Astrocyte (in vitro differentiated cells and primary cell): ENCODE measurements around the gene SRCIN1. TPM values are rescaled to one million over a fixed set of nuclear protein-coding genes. Genes with fewer than 3 reads are reported as not detected.

ENCODE experiments used
- DNase-seq: peaks from one replicate; pipeline ENCODE4 v3.0.0-alpha.2; 2010; ENCODE audit warnings: low read depth
- FAIRE-seq: peaks from 2 replicates; lab custom pipeline; 2011; peaks lifted over from hg19 to GRCh38; lab: Jason Lieb, UNC
- H2AFZ ChIP-seq: 2 replicates; pipeline ENCODE4 v1.6.0; 2012; ENCODE audit warnings: low read depth, low read length, inconsistent platforms
- H3K27ac ChIP-seq: 2 replicates; pipeline ENCODE4 v1.5.1; 2011; ENCODE audit warnings: low read depth, low read length, inconsistent platforms
- H3K27me3 ChIP-seq: 2 replicates; pipeline ENCODE4 v1.6.0; 2011; ENCODE audit warnings: low read length, inconsistent platforms; ENCODE audit not compliant: insufficient read depth
- H3K36me3 ChIP-seq: 2 replicates; pipeline ENCODE4 v1.5.1; 2011; ENCODE audit warnings: low read length, inconsistent platforms; ENCODE audit not compliant: insufficient read depth
- H3K4me1 ChIP-seq: 2 replicates; pipeline ENCODE4 v1.5.1; 2011; ENCODE audit warnings: low read length, inconsistent platforms; ENCODE audit not compliant: insufficient read depth
- H3K4me2 ChIP-seq: 2 replicates; pipeline ENCODE4 v1.6.0; 2012; ENCODE audit warnings: low read length, inconsistent platforms
- H3K4me3 ChIP-seq: 2 replicates; pipeline ENCODE4 v1.5.1; 2011; ENCODE audit warnings: low read depth, mild to moderate bottlenecking, low read length, inconsistent platforms; ENCODE audit not compliant: insufficient read depth
- H3K79me2 ChIP-seq: 2 replicates; pipeline ENCODE4 v1.6.0; 2012; ENCODE audit warnings: mild to moderate bottlenecking, low read length, inconsistent platforms; ENCODE audit not compliant: insufficient read depth
- H3K9ac ChIP-seq: 2 replicates; pipeline ENCODE4 v1.6.0; 2012; ENCODE audit warnings: mild to moderate bottlenecking, low read length, inconsistent platforms
- H3K9me3 ChIP-seq: 2 replicates; pipeline ENCODE4 v1.5.1; 2012; ENCODE audit warnings: low read depth, mild to moderate bottlenecking, low read length, inconsistent platforms; ENCODE audit not compliant: insufficient read depth
- H4K20me1 ChIP-seq: 2 replicates; pipeline ENCODE4 v1.6.0; 2012; ENCODE audit warnings: low read length, inconsistent platforms; ENCODE audit not compliant: insufficient read depth
- H3K27ac Mint-ChIP-seq: one replicate; pipeline ENCODE4 v1.8.0; 2021; ENCODE audit warnings: mild to moderate bottlenecking, mixed read lengths; ENCODE audit not compliant: unreplicated experiment
- H3K27me3 Mint-ChIP-seq: one replicate; pipeline ENCODE4 v1.8.0; 2021; ENCODE audit warnings: low read depth, mixed read lengths; ENCODE audit not compliant: unreplicated experiment
- H3K36me3 Mint-ChIP-seq: one replicate; pipeline ENCODE4 v1.8.0; 2021; ENCODE audit warnings: low read depth, mixed read lengths; ENCODE audit not compliant: unreplicated experiment
- H3K4me1 Mint-ChIP-seq: one replicate; pipeline ENCODE4 v1.8.0; 2021; ENCODE audit warnings: low read depth, mixed read lengths; ENCODE audit not compliant: unreplicated experiment
- H3K4me3 Mint-ChIP-seq: one replicate; pipeline ENCODE4 v1.8.0; 2021; ENCODE audit warnings: mild to moderate bottlenecking, moderate library complexity, mixed read lengths; ENCODE audit not compliant: unreplicated experiment
- H3K9me3 Mint-ChIP-seq: one replicate; pipeline ENCODE4 v1.8.0; 2021; ENCODE audit warnings: mild to moderate bottlenecking, mixed read lengths; ENCODE audit not compliant: unreplicated experiment
- EZH2 ChIP-seq: IDR thresholded peaks from 2 replicates; pipeline ENCODE4 v1.6.1; 2012; ENCODE audit warnings: mild to moderate bottlenecking, low read length, inconsistent platforms; ENCODE audit not compliant: insufficient read depth
- total RNA-seq: library from RNA; stranded (reverse); gene quantifications from 2 replicates; pipeline ENCODE4 v1.2.1, GENCODE V29; 2021
- TF ChIP-seq, protein P1 (sequence below): IDR thresholded peaks from 2 replicates; pipeline ENCODE4 v1.5.1; 2011; ENCODE audit warnings: low read depth, mild to moderate bottlenecking, inconsistent platforms, low read length, moderate library complexity; ENCODE audit not compliant: insufficient read depth

SRCIN1 gene
- total RNA-seq, 1 donor from 2014 or later, result 1.5 TPM

- peaks cover 12% of the 10 kb centered on the region for H3K4me1 Mint-ChIP-seq
- H3K4me3 Mint-ChIP-seq, result no peak overlapping the region
- peaks cover 77% of the 10 kb centered on the region for H3K27me3 Mint-ChIP-seq
These were observed 22.6 kb downstream of the SRCIN1 start for GRCh38 chr17:38583176-38583575.

GRCh38 chr17:38582069-38582468, 23.7 kb downstream of the SRCIN1 start:
- no peaks in the 10 kb centered on the region for H3K36me3 Mint-ChIP-seq
- no peak for FAIRE-seq
- peaks cover 77% of the 10 kb centered on the region for H3K27me3 Mint-ChIP-seq

More at GRCh38 chr17:38583176-38583575, 22.6 kb downstream of the SRCIN1 start:
- no peak overlapping the region for H3K9ac ChIP-seq
- H3K79me2 ChIP-seq, result no peaks in the 10 kb centered on the region
- H3K9me3 ChIP-seq, result no peaks in the 10 kb centered on the region
- FAIRE-seq (no peak), DNase-seq (no peak)
- H3K36me3 ChIP-seq, result no peaks in the 10 kb centered on the region
- no peak overlapping the region for H3K4me3 ChIP-seq
- Mint-ChIP-seq H3K36me3 (no peaks in the 10 kb centered on the region), H3K9me3 (no peaks in the 10 kb centered on the region), H3K27ac (no peak overlapping the region)
- no peaks in the 10 kb centered on the region for H3K4me1 ChIP-seq
- peaks cover 36% of the 10 kb centered on the region for H3K27me3 ChIP-seq
- H2AFZ ChIP-seq, result no peak overlapping the region
- no peak overlapping the region for H3K27ac ChIP-seq
- no peak overlapping the region for H3K4me2 ChIP-seq
- no peaks in the 10 kb centered on the region for H4K20me1 ChIP-seq
- no peak for TF ChIP-seq EZH2
- TF ChIP-seq, protein P1, sequence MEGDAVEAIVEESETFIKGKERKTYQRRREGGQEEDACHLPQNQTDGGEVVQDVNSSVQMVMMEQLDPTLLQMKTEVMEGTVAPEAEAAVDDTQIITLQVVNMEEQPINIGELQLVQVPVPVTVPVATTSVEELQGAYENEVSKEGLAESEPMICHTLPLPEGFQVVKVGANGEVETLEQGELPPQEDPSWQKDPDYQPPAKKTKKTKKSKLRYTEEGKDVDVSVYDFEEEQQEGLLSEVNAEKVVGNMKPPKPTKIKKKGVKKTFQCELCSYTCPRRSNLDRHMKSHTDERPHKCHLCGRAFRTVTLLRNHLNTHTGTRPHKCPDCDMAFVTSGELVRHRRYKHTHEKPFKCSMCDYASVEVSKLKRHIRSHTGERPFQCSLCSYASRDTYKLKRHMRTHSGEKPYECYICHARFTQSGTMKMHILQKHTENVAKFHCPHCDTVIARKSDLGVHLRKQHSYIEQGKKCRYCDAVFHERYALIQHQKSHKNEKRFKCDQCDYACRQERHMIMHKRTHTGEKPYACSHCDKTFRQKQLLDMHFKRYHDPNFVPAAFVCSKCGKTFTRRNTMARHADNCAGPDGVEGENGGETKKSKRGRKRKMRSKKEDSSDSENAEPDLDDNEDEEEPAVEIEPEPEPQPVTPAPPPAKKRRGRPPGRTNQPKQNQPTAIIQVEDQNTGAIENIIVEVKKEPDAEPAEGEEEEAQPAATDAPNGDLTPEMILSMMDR, result no peak

DNA sequence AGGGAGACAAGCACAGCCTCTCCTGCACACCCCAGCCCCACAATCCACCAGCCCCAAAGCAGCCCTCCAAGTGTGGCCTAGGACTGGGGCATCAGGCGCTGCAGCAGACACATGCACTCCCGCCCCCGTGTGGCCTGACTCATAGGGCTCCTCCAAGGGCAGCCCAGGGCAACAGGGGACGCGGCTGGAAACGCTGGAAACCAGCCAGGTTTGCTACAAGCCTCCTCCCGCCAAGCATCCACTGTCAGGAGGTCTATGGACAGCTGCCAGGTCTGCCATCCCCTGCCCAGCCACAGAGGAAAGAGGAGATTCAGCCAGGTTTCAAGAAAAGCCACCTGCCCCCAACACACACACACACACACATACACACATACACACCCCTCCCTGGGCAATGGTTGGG, 25.8 kb downstream of the SRCIN1 start:
- Mint-ChIP-seq H3K4me3 (no peak overlapping the region), H3K9me3 (no peaks in the 10 kb centered on the region), H3K36me3 (peaks cover 3% of the 10 kb centered on the region), H3K4me1 (peaks cover 11% of the 10 kb centered on the region), H3K27me3 (peaks cover 83% of the 10 kb centered on the region), H3K27ac (no peak overlapping the region)
- H3K4me2 ChIP-seq, result no peak overlapping the region
- no peaks in the 10 kb centered on the region for H3K79me2 ChIP-seq
- no peak for DNase-seq
- no peaks in the 10 kb centered on the region for H3K9me3 ChIP-seq
- FAIRE-seq, result no peak
- no peak overlapping the region for H3K27ac ChIP-seq
- no peak overlapping the region for H2AFZ ChIP-seq
- H3K4me1 ChIP-seq, result no peaks in the 10 kb centered on the region
- H3K27me3 ChIP-seq, result peaks cover 47% of the 10 kb centered on the region
- no peaks in the 10 kb centered on the region for H3K36me3 ChIP-seq
- no peak overlapping the region for H3K4me3 ChIP-seq
- H4K20me1 ChIP-seq, result no peaks in the 10 kb centered on the region
- H3K9ac ChIP-seq, result no peak overlapping the region
- TF ChIP-seq, protein P1, result no peak
- no peak for TF ChIP-seq EZH2

More at GRCh38 chr17:38582069-38582468, 23.7 kb downstream of the SRCIN1 start:
- H3K9me3 ChIP-seq, result no peaks in the 10 kb centered on the region
- H3K4me1 Mint-ChIP-seq, result peaks cover 8% of the 10 kb centered on the region
- no peak overlapping the region for H3K27ac Mint-ChIP-seq
- DNase-seq, result no peak
- peaks cover 41% of the 10 kb centered on the region for H3K27me3 ChIP-seq
- H3K9me3 Mint-ChIP-seq, result no peaks in the 10 kb centered on the region
- no peaks in the 10 kb centered on the region for H3K4me1 ChIP-seq
- H3K79me2 ChIP-seq, result no peaks in the 10 kb centered on the region
- no peak overlapping the region for H2AFZ ChIP-seq
- H4K20me1 ChIP-seq, result no peaks in the 10 kb centered on the region
- H3K4me2 ChIP-seq, result no peak overlapping the region
- no peak overlapping the region for H3K4me3 ChIP-seq
- no peaks in the 10 kb centered on the region for H3K36me3 ChIP-seq
- H3K27ac ChIP-seq, result no peak overlapping the region
- H3K9ac ChIP-seq, result no peak overlapping the region
- H3K4me3 Mint-ChIP-seq, result no peak overlapping the region
- no peak for TF ChIP-seq EZH2
- TF ChIP-seq, protein P1, result no peak
